GM21529 (cell line): ENCODE data around the gene BSN.

Experiments used
- ATAC-seq: cut with Tn5 transposase; IDR thresholded peaks from one replicate; pipeline ENCODE4 v1.9.1; 2021; ENCODE audit not compliant: unreplicated experiment

Gene BSN

GRCh38 chr3:49593041-49593440 lies 38.8 kb downstream of the BSN start:
- no peak for ATAC-seq

GRCh38 chr3:49600781-49601180 lies 46.5 kb downstream of the BSN start:
- ATAC-seq: no peak

- ATAC-seq: no peak
Measured at GRCh38 chr3:49601358-49602048, 47.2 kb downstream of the BSN start.

GRCh38 chr3:49602049-49602554 lies 47.8 kb downstream of the BSN start:
- no peak for ATAC-seq

GRCh38 chr3:49602877-49603411 lies 48.7 kb downstream of the BSN start:
- no peak for ATAC-seq

GRCh38 chr3:49606427-49606826 lies 52.1 kb downstream of the BSN start:
- ATAC-seq: no peak

GRCh38 chr3:49607105-49607591 lies 52.9 kb downstream of the BSN start:
- ATAC-seq: no peak

- ATAC-seq: no peak
Measured at GRCh38 chr3:49607796-49608195, 53.5 kb downstream of the BSN start.

GRCh38 chr3:49609314-49609713 lies 55.0 kb downstream of the BSN start:
- ATAC-seq: no peak

- ATAC-seq: no peak
Measured at GRCh38 chr3:49609815-49610214, 55.5 kb downstream of the BSN start.

- ATAC-seq: no peak
Measured at GRCh38 chr3:49610666-49611280, 56.5 kb downstream of the BSN start.

GRCh38 chr3:49611291-49611690 lies 57.0 kb downstream of the BSN start:
- no peak for ATAC-seq

- no peak for ATAC-seq
Measured at GRCh38 chr3:49611719-49612118, 57.4 kb downstream of the BSN start.

GRCh38 chr3:49614936-49615335 lies 60.7 kb downstream of the BSN start:
- no peak for ATAC-seq

GRCh38 chr3:49616061-49616460 lies 61.8 kb downstream of the BSN start:
- ATAC-seq: no peak

- ATAC-seq: no peak
Measured at GRCh38 chr3:49616491-49616941, 62.2 kb downstream of the BSN start.

GRCh38 chr3:49617390-49618013 lies 63.2 kb downstream of the BSN start:
- no peak for ATAC-seq

- no peak for ATAC-seq
Measured at GRCh38 chr3:49618412-49618811, 64.1 kb downstream of the BSN start.

- no peak for ATAC-seq
Measured at GRCh38 chr3:49619649-49620048, 65.4 kb downstream of the BSN start.

- ATAC-seq: no peak
Measured at GRCh38 chr3:49620728-49621127, 66.5 kb downstream of the BSN start.

GRCh38 chr3:49623071-49623470 lies 68.8 kb downstream of the BSN start:
- ATAC-seq: no peak

- ATAC-seq: no peak
Measured at GRCh38 chr3:49625071-49625470, 70.8 kb downstream of the BSN start.
